ENCODE results near the gene LRRC15.

Gene LRRC15

DNA sequence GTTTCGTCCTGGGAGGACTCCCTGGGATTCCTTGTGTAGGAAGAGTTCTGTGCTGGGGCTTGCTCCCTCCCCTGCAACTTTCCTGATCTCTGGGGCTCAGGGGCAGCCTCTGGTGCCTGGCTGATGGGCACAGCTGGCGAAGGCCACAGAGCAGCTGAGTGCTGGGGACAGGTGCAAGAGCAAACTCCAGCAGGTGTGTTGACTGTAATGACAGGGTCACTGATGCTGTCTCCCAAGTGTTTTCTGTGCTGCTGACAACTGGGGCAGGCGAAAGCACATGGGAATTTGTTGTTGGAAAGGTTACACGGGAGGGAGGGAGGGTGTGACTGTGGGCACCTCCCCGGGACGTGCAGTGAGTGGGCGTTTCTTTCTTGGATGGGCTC, 40.0 kb downstream of the LRRC15 start:
- DNase-seq = no peak

DNA sequence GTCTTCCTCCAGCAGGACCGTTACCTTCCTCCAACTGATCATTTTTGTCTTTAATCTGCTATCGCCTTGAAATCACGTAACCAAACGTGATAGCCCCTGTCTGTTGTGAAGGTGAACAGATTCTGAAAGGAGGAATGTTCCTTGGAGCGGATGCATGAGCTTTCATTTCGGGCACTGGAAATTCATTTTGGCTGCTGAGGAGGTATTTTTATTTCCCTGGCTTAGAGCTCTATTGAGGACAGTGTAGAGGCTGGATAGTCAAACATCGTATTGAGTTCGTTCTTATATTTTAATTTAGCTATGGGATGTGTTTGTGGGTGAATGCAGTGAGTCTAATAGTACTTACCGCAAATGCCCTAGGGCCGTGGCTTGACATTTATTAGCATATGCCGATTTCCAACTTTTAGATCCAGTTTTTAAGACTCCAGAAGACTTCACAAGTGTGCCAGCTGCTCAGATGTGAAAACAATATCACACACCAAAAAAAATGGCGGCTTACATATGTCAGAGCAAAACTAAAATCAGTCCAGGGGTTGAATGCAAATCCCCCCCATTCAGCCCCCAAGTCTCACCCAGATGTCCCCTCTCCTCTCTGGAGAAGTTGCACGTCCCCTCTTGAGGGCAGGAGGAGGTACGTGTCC, 40.5 kb downstream of the LRRC15 start:
- DNase-seq = no peak

DNA sequence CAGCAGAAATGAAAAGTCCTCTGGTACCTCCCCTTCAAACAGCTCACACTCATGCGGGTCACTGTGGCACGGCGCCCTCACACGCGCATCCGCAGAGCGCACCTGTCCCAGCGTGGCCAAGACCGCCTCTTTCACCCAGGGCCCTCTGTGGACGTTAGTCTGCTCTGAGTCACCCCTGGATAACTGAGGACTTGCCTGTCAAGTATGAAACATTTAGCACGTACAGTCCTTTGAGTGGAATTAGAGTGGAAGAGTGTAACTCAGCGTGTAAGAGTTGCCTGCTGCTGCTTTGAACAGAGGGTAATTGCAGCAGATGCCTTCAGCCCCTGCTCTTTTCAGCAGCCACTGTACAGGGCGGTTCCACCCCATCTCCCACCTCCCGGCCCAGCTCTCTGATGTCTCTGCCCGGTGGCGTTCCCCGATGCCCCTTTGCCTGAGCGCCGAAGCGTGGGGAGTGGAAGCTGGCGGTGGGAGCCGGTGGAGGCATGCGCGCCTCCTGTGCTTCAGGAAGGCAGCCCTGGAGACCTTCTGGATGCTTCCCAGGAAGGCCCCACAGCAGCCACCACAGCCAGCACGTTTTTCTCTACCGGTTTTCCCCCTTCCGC, 41.4 kb downstream of the LRRC15 start:
- no peak for DNase-seq

DNA sequence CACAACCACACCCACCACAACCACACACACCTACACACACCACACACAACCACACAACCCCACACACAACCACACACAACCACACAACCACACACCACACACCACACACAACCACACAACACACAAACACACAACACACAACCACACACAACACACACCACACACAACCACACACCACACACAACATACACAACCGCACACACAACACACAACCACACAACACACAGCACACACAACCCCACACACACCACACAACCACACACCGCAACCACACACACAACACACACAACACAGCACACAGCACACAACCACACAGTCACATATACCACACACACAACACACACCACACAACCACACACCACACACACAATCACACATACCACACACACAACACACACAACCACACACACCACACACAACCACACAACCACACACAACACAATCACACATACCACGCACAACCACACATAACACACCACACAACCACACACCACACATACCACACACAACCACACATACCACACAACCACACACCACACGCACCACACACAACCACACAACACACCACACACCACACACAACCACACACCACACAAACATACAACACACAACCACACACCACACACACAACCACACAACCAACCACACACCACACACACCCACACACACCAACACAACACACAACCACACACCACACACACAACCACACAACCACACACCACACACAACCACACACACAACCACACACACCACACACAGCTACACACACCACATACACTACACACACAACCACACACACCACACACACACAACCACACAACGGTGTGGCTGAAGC, 42.1 kb downstream of the LRRC15 start:
- no peak for DNase-seq

DNA sequence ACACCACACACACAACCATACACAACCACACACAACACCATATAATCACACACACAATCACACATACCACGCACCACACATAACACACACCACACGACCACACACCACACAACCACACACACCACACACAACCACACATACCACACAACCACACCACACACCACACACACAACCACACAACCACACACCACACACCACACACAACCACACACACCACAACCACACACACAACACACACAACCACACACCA, 42.6 kb downstream of the LRRC15 start:
- DNase-seq = no peak

DNA sequence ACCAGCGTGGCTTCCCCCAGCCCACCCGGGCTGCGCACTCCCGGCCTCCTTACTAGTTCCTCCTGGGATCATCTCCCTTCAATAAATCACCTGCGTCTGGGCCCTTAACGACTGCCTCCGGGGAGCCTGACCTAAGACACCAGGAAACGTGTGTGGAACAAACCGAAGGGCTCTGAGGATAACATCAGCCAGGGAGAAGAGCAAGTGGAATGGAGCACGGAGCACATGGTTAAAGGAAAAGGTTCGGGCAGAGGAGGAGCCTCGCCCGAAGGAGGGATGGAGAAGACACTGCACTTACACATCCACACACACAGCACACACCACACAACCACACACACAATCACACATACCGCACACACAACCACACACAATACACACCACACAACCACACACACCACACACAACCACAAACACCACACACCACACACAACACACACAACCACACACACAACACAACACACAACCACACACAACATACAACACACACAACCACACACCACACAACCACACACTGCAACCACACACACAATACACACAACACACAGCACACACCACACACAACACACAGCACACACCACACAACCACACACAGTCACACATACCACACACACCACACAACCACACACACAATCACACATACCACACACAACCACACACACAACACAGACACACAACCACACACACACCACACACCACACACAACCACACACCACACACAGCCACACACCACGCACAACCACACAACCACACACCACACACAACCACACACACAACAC, 43.2 kb downstream of the LRRC15 start:
- no peak for DNase-seq

DNA sequence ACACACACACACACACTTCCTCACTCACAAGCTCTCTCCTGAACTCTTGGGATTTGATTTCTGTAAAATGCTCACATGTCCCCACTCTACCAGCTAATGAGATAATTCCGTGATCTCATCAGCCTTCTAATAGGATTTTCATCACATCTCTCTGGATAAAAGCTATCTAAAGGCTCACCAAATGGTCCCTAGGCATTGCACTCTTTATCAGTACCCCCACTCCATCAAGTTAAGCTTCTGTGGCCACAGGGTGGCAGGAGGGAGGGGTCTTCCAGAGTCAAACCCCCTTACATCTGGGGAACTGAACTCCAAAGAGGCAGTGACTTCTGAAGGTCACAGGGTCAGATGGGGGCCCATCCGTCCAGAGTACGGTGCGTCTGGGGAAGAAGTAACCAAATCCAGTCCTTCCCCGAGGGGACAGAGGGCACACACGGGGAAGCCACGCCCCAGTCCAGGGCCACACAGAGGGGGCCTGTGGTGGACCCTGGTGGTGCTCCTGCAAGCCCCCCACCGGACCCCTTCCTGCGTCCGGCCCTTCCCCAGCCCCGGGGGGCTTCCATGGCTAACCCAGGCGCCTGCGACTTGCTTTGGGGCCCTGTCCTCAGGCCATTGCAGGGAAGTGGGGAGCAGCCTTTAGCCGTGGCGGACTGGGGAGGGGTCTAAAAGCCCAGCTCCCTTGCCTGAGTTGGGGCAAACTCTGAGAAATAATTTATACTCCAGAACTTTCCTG, 44.0 kb downstream of the LRRC15 start:
- no peak for DNase-seq

DNA sequence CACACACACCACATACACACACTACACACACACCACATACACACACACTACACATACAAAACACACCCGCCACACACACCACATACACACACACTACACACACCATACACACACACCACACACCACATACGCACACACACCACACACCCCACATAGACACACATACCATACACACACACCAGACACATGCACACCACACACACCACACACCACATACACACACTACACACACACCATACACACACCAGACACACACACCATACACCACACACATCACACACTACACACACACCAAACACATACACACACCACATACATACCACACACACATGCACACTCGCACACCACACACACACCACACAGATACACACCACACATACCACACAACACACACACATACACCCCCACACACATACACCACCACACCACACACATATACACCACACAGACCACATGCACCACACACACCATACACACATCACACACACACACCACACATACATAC, 44.7 kb downstream of the LRRC15 start:
- DNase-seq = no peak

DNA sequence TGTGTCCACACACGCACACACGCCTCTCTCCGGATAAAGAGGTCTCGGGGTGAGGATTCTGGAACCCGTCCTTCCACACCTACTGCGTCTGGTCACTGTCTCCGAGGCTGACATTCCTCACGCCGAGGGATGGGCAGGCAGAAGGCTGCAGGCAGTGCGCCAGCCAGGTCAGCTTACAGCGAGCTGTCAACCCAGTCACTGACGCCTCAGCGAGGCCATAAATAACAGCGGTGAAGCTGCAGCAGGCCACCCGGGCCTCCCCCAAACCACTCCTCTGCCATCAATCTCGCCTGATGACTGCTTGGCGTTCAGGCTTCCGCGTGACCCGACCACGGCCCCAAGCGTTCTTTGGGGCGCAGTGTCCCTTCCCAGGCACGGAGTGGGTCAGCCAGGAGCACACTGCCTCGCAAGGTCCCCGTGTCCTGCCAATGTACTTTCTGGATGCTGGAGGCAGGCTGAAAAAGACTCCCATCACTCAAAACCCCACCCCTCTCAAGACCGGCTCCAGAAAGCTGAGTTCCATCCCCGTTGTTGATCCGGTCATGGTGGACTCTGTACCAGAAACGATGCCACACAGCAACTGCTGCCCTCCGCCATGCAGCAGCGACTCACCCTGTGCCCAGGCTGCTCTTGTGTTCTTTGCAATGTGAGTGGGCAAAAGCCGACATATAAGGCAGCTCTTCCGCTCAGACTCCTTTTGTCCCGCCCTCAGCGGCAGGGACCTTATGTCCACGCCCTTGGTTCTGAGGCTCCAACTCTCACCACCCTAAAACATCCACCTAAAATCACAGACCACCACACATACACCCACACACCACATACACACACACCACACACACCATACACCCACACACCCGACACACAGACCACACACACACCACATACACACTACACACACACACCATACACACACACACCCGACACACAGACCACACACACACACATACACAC, 45.5 kb downstream of the LRRC15 start:
- DNase-seq = peak; percentile 27

DNA sequence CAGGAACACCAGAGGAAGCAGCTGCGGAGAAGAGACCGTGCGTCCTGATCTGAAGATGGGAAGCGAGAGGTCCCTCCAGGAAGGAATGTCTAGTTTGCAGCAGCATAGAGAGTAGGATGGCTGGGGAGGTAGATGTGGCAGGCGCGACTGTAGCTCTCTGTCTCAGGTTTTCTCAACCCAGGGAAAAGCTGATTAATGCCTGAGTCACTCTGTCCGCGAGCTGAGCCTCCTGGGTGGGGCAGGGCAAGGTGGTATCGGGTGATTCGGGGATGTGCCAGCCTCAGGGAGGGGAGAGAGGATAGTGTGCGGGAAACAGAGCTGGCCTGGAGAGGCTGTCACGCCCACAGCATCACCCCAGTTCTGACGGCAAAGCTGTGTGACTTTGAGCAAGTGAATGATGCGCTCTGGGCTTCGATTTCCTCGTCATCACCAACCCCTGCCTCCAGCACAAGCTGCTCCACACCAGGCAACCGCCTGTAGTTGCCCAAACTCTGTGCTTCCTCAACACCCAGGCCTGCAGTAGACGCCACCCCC, 46.8 kb downstream of the LRRC15 start:
- peak; percentile 24 for DNase-seq

DNA sequence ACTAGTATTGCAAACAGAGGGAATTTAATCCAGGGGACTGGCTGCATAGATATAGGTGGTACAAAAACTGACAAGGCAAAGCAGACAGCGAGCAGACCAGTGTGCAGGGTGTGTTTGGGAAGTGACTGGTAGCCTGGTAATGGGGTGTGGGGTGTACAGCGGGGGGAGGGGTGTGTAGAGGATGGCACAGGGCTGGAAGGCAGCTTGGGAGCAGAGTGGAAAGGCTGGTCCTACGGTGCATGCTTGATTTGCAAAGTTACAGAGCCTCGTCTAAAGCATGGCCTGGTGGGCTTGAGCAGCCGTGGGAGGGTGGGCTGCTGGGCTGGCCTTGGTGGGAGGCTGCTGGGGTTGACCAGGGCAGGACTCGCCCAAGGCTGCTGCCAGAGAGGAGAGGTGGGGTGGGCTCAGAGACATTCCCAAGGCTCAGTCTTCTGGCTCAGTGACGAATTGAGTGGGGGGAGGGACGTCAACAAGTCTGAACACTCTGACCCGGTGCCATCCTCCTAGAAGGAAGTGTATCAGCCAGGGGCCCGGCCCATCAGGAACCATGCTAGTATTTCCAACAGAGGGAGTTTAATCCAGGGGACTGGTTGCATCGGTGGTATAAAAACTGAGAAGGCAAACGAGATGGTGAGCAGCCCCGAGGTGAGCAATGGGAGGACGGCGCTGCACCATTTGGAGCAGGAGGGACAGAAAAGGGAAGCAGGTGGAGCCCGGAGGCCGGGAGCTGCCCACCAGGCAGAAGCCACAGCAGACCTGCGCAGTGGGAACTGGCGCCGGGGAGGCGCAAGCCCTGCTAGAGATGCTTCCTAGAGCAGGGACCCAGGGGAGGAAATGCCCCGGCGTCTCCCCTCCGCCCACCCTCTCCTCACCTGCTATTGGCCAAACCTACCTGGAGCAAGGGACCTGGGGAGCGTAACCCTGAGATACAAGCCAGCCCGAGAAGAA, 47.6 kb downstream of the LRRC15 start:
- DNase-seq = no peak

DNA sequence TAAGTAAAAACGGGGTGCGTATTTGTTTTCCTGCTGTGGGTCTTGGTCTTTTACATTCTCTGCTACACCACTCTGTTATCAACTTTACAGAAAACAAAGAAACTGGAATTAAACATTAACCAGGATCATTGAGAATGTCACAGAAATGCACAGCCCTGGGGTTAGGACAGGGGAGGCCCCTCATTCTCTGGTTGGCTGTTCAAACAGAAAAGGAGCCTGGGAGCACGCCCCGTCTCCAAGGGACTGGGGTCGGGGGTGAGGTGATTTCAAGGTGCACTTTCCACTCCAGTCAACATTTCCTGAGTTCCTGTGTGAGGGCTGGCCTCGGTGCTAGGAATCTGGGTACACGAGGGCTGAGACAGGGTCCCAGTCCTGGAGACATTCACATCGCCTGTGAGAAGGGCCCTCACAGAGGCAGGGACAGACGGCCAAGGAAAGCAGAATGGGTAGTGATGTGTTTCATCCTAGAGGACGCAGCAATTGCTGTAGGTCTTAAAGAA, 48.7 kb downstream of the LRRC15 start:
- no peak for DNase-seq

DNA sequence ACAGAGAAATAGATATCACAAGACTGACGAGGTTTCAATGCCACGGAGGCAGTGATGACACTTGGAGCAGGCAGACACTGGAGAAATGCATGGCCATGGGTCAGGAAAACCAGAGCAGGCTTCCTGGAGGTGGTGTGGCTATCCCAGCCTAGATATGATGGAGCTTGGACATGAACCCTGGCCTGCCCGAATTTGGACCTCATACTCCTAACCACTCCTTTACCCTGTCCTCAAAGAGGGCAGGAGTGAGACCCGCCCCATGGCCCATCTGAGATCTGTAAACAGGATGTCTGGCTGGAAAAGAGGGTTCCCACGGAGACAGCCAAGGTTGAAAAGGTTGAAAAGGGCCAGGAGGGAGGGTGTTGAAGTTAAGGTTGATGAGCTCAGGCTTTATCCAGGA, 49.4 kb downstream of the LRRC15 start:
- no peak for DNase-seq

DNA sequence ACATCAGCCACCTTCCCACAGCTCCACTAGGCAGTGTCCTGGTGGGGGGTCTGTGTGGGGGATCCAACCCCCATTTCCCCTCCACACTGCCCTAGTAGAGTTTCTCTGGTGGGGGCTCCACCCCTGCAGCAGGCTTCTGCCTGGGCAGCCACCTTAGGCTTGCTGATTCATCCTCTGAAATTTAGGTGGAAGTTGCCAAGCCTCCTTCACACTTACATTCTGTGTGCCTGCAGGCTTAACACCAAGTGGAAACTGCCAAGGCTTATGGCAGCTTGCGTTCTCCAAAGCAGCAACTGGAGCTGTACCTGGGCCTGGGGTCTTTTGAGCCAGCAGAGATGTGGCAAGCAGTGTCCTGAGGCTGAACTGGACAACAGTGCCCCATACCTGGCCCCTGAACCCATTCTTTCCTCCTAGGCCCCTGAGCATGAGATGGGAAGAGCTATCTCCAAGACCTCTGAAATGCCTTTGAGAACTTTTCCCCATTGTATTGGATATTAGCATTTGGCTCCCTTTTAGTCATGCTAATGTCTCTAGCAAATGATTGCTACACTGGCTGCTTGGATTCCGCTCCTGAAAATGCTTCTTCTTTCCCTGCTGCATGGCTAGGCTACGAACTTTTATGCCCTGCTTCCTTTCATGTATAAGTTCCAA, 50.9 kb downstream of the LRRC15 start:
- DNase-seq = no peak

DNA sequence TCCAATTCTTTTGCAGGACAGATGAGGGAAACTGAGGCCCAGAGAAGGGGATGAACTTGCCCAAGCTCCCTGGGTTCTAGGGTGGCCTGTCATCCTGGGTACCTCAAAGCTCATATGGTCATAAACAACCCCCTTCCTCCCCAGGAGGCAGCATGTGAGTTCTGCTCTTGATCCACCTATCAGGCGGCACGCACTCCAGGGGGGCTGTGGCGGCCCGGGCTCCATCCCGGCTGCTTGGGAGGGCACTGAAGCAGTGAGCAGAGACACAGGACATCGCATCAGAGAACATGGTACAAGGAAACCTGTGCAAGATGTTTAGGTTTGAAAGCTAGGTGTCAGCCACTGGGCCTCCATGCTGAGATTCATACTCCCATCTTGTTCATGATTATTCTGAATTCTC, 52.6 kb downstream of the LRRC15 start:
- DNase-seq = no peak

DNA sequence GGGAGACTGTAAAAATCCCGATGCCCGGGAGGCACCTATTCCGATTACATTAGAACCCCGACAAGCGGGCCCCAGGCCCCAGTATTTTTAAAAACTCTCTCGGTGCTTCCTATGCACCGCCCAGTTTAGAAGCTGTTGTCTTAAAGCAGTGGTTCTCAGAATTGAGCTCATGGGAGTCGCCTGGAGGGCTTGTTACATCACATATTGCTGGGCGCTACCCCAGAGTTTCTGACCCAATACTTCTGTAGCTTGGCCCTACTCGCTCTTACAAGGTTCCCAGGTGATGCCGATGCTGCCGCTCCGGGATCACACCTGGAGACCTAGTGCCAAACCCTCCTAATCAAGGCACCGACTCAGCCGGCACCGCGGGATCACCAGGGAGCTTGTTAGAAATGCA, 53.6 kb downstream of the LRRC15 start:
- DNase-seq = no peak

DNA sequence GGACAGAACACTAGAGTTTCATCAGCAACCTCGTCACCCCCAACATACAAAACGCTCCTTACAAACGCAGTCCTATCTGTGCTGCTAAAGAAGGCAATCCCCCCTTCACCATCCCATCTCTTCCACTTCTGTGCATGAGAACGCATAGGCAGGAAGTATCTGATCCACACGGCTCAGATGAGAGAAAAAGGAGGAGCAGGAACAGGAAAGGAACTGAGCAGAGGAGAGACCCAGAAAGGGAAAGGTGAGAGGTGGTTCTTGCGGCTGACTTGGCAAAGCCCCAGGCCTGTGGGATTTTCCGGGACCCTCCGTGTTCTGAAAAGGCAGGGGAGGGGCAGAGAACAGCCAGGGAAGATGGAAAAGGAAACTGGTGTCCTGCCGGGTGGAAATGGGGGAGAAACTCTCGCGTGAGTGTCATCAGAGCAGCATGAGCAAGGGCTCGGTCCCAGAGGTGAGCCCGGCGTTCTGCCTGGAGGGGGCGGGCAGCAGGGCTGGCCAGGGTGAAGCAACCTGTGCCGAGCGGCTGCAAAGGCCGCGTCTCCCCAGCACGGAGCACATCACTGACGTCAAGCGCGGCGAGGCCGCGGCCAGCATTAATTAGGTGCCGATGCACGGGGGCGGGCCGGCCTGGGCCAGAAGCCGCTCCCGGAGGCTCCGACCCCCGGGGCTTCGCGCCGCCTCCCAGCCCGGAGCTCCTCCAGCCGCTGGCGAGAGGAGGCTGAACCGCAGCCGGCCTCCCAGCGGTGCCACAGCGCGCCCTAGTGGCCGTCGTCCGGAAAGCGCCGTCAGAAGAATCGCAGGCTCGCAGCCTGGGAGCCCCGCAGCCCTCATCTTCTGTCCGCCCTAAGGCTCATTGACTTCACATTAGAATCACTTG, 54.2 kb downstream of the LRRC15 start:
- DNase-seq = peak; percentile 84

DNA sequence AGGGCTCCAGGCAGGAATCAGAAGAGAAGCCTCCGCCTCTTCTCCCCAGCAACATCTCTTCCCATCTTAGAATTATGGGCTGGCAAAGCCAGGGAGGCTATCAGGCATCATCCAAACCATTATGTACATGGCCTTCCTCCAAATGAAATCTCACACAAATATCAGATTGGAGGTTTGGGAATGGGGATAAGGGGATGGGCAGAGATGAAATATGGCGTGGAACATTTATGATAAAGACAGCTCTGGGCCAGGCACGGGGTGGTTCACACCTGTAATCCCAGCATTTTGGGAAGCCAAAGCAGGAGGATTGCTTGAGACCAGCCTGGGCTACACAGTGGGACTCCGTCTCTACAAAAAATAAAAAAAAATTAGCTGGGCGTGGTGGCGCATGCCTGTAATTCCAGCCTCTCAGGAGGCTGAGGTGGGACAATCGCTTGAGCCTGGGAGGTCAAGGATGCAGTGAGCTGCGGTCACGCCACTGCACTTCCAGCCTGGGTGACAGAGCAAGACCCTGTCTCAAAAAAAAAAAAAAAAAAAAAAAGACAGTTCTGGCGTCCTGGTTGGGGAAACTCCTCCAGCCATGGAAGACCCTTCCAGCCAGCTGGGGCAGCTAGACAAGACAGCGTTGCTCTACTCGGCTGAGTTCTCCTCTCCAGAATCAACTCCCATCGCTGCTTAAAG, 55.0 kb downstream of the LRRC15 start:
- no peak for DNase-seq
